NCI-H748 treated with DMSO at 0.1 percent for 48 hours (cell line): Measurements from ENCODE around the gene NTM.
A peak's percentile ranks its signal among the peaks of the same experiment; 100 is the strongest.

ENCODE experiments used
- DNase-seq: peaks from one replicate; lab custom pipeline; 2025; lab: John Stamatoyannopoulos, UW

The NTM gene

GRCh38 chr11:132314911-132315455 lies 944.6 kb downstream of the NTM start:
- no peak for DNase-seq

DNA sequence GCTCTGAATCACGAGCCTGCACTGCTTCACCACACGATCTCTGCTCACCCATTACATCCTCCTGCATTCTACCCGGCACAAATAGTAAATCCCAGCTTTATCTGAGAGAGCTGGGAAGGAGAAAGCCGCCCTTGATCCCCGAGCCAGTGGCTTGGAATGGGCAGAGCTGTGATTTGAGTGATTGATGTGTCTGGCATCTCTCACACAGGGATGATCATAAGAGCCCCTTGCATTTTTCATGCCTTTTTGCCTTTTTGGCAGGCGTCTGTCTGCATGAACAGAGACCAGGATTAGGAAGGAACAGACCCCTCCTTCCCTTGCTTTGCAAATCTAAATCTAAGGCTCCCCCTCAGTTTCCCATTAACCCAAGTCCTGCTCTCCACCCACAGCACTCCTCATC lies 945.3 kb downstream of the NTM start:
- DNase-seq, result no peak

- DNase-seq, result no peak
Measured at GRCh38 chr11:132318421-132319157, 948.2 kb downstream of the NTM start.

DNA sequence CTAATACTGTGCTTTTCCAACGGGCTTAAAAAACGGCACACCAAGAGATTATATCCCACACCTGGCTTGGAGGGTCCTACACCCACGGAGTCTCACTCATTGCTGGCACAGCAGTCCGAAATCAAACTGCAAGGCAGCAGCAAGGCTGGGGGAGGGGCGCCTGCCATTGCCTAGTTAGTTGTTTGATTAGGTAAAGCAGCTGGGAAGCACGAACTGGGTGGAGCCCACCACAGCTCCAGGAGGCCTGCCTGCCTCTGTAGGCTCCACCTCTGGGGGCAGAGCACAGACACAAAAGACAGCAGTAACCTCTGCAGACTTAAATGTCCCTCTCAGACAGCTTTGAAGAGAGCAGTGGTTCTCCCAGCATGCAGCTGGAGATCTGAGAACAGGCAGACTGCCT lies 949.0 kb downstream of the NTM start:
- peak; percentile 47 for DNase-seq

- DNase-seq, result peak; percentile 18
Measured at GRCh38 chr11:132330515-132330914, 960.1 kb downstream of the NTM start.

DNA sequence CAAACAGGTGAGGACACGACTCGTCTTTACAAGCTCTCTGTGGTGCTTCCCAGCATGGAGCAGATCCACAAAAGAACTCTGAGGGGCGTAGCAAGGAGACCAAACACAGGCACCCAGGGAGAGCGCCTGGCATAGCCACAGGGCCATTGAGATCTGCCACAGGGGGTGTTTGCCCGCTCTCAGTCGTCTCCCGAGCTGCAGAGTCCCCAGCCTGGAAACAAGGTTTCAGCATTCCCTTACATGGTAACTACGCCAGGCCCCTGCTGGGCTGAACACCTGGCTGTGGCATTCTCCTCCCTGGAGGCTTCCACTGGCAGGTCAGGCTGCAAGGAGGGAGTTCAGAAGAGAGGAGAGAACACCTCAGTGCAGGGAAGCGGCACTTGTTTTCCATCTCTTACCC lies 962.1 kb downstream of the NTM start:
- DNase-seq, result no peak

- DNase-seq, result no peak
Measured at GRCh38 chr11:132334769-132335280, 964.4 kb downstream of the NTM start.

- no peak for DNase-seq
Measured at GRCh38 chr11:132335311-132335710, 964.9 kb downstream of the NTM start.

DNA sequence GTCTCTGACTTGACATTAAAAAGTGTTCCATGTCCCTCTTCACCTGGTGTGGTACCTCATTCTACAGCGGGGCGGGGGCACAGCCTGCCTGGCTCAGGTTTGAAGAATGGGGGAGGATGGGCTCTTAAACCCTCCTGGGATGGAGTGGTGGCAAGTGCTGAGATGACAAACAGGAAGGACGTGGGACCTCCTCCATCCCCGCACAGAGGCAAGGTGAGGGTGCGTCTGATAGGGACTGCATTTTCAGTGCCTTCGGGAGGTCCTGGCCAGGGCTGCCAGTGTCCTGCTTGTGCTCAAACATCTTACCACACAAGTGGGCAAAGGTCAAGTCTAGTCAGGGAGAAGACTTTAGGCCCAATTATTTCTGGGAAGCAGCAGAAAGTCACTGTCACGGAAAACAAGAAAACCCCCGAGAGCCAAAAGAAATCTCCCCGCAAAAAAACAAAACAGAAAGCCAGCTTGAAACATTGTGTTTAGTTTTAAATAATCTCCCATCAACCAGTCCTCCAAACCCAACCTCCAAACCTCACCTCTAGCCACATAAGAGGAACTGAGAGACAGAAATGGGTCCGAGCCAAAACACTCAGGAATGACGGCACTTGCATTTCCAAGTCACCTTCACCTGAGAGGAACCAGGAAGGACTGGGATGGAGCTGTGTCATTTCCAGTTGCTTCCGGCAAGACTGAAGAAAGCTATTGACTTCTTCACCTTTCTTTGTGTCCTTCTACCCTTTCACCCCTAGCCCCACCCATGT lies 966.5 kb downstream of the NTM start:
- no peak for DNase-seq

DNA sequence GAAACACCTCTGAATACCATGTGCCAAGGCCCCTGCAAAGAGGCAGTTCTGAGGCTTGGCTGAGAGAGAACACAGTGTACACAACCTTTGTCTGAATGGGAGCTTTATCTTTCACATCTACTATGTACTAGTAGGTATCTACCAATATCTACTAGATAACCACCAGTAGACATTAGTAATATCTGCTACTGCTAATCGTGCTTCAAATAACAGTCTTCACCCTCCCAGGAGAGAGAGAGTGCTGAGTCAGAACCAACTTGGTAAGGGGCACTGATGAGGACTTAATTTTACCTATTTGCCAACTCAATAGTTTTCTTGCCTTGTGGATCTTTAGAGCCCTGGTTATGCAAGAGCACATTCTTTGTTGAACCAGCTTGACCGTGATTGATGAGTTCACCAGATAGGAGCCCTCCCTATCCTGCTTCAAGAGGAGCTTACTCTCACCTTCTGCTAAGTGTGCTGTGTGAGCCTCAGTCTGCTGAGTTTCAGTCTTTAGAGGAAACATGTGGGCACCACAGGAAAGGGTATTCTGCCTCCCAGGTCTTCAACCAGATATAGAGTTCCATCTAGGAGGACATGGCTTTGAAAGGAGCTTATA lies 967.5 kb downstream of the NTM start:
- DNase-seq, result no peak

- no peak for DNase-seq
Measured at GRCh38 chr11:132342408-132342807, 972.0 kb downstream of the NTM start.

GRCh38 chr11:132343445-132344175 lies 973.2 kb downstream of the NTM start:
- DNase-seq, result no peak

GRCh38 chr11:132346558-132347148 lies 976.2 kb downstream of the NTM start:
- DNase-seq, result no peak

DNA sequence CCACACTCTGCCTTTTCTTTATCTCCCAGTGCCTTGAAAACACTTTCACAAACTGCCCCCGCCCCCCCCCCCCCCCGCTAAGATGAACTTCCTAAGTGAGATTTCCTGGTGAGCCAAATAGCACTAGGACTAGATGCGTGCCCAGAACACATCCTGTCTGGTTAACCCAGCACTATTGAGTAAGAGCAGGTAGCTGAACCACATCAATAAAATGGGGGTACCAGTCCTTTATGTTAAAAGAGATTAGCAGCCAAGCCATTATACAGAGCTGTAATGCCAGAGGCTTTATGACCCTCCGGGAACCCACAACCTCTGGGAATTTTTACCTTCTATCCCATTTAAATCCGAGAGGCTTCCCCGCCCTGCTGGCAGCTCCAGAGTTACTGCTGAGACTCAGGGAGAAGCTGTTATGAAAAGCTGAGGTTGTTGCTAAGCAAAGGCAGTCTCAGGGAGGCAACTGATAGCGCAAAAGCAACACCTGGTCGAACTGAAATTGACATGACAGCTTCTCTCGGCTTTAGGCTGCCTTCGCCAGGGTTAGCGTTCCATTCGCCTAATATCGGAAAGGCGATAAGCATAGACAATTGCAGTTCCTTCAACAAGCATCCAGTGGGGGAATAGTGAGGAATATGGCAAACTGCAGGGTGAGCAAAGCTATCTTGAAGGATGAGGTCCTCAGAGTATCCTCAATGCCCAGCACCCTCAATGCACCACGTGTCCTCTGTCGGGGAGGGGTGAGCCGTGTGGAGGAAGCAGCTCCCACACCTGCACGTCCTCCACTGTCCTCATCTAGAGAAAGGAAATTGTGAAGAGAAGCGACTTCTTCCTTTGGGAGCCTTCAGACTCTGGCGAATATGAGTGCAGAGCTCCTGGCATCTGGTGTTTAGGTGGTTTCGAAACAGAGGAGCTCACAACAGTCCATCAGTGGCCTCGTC lies 977.0 kb downstream of the NTM start:
- no peak for DNase-seq

- no peak for DNase-seq
Measured at GRCh38 chr11:132349811-132350733, 979.7 kb downstream of the NTM start.

GRCh38 chr11:132351050-132351449 lies 980.6 kb downstream of the NTM start:
- DNase-seq, result no peak

- no peak for DNase-seq
Measured at GRCh38 chr11:132352497-132352896, 982.1 kb downstream of the NTM start.

DNA sequence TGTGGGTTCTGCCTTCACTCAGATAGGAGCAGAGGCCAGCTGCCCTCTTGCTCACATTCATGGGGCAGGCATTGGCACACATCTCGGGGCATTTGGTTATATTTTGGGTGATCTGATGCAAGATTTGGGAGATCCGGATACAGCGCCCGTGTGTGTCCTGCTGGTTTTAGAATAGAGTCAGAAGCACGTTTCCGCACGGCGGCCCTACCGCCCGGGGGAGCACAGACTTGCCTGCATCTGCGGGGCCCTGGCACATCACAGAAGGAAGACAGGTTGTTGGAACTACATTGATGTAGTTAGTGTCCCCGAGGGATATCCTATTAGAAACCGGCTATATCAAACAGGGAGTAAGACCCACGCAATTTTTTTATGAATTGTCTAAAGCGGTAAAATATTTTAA lies 982.8 kb downstream of the NTM start:
- DNase-seq, result no peak

DNA sequence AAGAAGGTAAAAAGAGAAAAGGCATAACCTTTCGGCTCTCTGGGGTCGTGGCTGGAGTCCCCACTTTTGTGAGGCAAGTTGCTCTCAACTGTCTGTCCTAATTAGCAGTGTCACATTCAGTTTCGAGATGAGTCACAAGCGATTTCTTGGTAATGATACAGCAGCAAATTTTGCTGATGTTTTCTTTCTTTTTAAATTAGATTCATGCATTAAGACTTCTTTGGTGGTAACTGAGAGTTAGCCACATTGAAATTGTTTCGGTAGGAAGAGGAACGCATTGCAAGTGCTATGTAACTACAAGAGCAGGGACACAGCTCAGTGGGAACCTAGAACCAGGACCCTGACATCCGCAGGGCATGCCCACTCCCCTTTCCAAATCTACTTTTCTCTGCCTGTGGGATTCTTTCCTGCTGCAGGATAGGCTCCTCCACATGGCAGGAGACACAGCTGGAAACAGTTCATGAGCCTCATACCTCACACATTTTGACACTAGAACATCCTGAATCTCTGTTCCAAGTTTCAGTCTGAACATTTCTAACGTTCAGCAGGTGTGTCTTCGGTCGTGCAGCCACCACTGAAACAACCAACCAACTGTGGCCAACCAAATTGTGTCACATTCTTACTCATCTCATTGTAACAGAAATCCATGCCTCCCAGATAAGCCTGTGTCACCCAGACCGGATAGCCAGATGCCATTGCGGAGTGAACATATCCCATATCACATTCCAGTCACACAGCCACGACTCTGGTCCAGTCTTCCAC lies 987.6 kb downstream of the NTM start:
- DNase-seq, result no peak
